CD8-positive, alpha-beta memory T cell (primary cell): ENCODE data around the gene COPB1. TPM values are rescaled to one million over a fixed set of nuclear protein-coding genes. Genes with fewer than 3 reads are reported as not detected.

Experiments
- CTCF ChIA-PET: fragments of 350-600 bp; sonication (Branson Sonifier 250); formaldehyde crosslinking; loops from one replicate; lab custom pipeline; 2021; ENCODE audit warnings: antibody characterized with exemption; lab: Charles Lee
- POLR2A ChIA-PET: fragments of 350-600 bp; sonication (Branson Sonifier 250); formaldehyde crosslinking; loops from one replicate; lab custom pipeline; 2021; ENCODE audit warnings: antibody characterized with exemption; lab: Charles Lee
- DNase-seq, 5 donors: peaks; one replicate each; pipeline versions ENCODE4 v3.0.0 to v3.0.0-alpha.2; 2020 to 2022; ENCODE audit warnings: mixed read lengths in 1 of 5
- H3K27ac ChIP-seq: one replicate; pipeline ENCODE4 v1.7.0; 2013; ENCODE audit warnings: low read depth, mild to moderate bottlenecking, low read length, moderate library complexity
- H3K27me3 ChIP-seq: 2 replicates; pipeline ENCODE4 v1.7.0; 2013; ENCODE audit warnings: low read length, mild to moderate bottlenecking; ENCODE audit not compliant: insufficient read depth, poor library complexity, severe bottlenecking
- H3K36me3 ChIP-seq: 2 replicates; pipeline ENCODE4 v1.7.0; 2013; ENCODE audit warnings: mild to moderate bottlenecking, low read length, moderate library complexity; ENCODE audit not compliant: insufficient read depth
- H3K4me1 ChIP-seq: 2 replicates; pipeline ENCODE4 v1.7.0; 2013; ENCODE audit warnings: mild to moderate bottlenecking, low read length, moderate library complexity; ENCODE audit not compliant: insufficient read depth
- H3K4me3 ChIP-seq: 2 replicates; pipeline ENCODE4 v1.7.0; 2013; ENCODE audit warnings: mild to moderate bottlenecking, low read length
- H3K9me3 ChIP-seq: 2 replicates; pipeline ENCODE4 v1.7.0; 2013; ENCODE audit warnings: mild to moderate bottlenecking, low read length
- H3K27ac Mint-ChIP-seq, 8 donors: one replicate each; pipeline ENCODE4 v1.8.0; 2020 to 2021; ENCODE audit warnings: mixed read lengths in 8 of 8, mild to moderate bottlenecking in 6 of 8, inconsistent platforms in 3 of 8, moderate library complexity in 3 of 8
- H3K27me3 Mint-ChIP-seq, 2 donors: one replicate each; pipeline ENCODE4 v1.8.0; 2020 to 2021; ENCODE audit warnings: mixed read lengths in 2 of 2, mild to moderate bottlenecking in 1 of 2, moderate library complexity in 1 of 2
- H3K36me3 Mint-ChIP-seq, 3 donors: one replicate each; pipeline ENCODE4 v1.8.0; 2020 to 2021; ENCODE audit warnings: mixed read lengths in 3 of 3, inconsistent platforms in 1 of 3, mild to moderate bottlenecking in 1 of 3
- H3K4me1 Mint-ChIP-seq, 3 donors: one replicate each; pipeline ENCODE4 v1.8.0; 2020 to 2021; ENCODE audit warnings: mixed read lengths in 3 of 3, inconsistent platforms in 1 of 3, mild to moderate bottlenecking in 1 of 3
- H3K4me3 Mint-ChIP-seq, 7 donors: one replicate each; pipeline ENCODE4 v1.8.0; 2020 to 2021; ENCODE audit warnings: mixed read lengths in 7 of 7, mild to moderate bottlenecking in 6 of 7, moderate library complexity in 4 of 7, inconsistent platforms in 2 of 7
- H3K9me3 Mint-ChIP-seq, 5 donors: one replicate each; pipeline ENCODE4 v1.8.0; 2020 to 2022; ENCODE audit warnings: mixed read lengths in 5 of 5, mild to moderate bottlenecking in 3 of 5, moderate library complexity in 2 of 5, inconsistent platforms in 1 of 5
- polyA plus RNA-seq: library from polyadenylated mRNA; unstranded; fragments of 300-500 nt; fragmentation: Illumina TruSeq; gene quantifications from one replicate; pipeline ENCODE4 v1.2.3, GENCODE V29; 2021
- total RNA-seq, 2 experiments: library from RNA; stranded (reverse); gene quantifications; one replicate each; pipeline ENCODE4 v1.2.3, GENCODE V29; 2021

The COPB1 gene
- total and polyA plus RNA-seq, 3 experiments from 2014 or later = 76.4 to 111 (median 104) TPM

DNA sequence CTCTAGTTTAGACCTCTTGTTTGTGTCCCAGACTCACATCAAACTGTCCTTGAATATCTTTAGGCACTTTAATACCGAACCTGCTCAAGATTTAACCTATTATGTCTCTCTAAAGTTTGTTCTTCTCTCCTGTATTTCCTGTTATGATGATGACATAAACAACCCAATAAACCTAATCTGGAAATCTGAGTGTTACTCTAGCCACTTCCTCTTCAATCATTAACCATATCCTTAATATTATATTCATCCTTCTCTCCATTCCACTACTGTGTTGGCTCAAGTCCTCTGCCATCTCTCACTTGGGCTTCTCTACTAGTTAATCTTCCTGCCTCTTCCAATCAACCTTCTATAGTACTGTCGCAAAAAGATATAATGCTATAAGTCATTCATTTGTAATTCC lies 36.0 kb downstream of the COPB1 start:
- Mint-ChIP-seq H3K4me3 (no peak overlapping the region), H3K4me1 (peaks cover 12 to 21% (median 17%) of the 10 kb centered on the region in 3 donors), H3K9me3 (no peaks in the 10 kb centered on the region), H3K27me3 (no peaks in the 10 kb centered on the region), H3K36me3 (peaks cover 0 to 48% (median 18%) of the 10 kb centered on the region in 3 donors), H3K27ac (no peak overlapping the region)
- Histone ChIP-seq H3K4me1 (peaks cover 16% of the 10 kb centered on the region), H3K27ac (no peak overlapping the region), H3K4me3 (no peak overlapping the region), H3K9me3 (no peaks in the 10 kb centered on the region), H3K27me3 (no peaks in the 10 kb centered on the region), H3K36me3 (peaks cover 70% of the 10 kb centered on the region)
- CTCF ChIA-PET = interaction anchor here (0.8 to 3.5 kb wide), 4 partner anchors 9 to 444 kb away, joined by 3 to 27 read pairs (median 6); no protein-coding TSS in a partner anchor
- POLR2A ChIA-PET = no interaction called here
- DNase-seq = no peak

DNA sequence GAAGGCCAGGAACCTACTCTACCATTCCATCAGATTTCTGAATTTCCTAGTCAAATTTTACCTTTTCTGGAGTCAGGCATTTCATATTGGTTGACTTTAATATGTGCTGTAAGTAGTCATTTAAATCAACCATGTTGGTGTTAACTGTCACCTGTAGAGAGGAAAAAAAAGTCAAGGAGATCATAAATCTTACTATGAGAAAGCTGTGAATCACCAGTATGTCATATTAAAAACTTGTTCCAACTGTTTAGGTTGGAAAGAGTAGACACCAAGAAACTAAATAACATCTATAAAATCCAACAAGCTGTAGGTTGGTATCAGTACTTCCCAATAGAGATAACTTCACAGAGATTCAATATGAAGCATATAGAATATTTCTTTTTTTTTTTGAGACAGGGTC lies 39.5 kb downstream of the COPB1 start:
- Histone ChIP-seq H3K27ac (no peak overlapping the region), H3K36me3 (peaks cover 49% of the 10 kb centered on the region), H3K4me1 (peaks cover 12% of the 10 kb centered on the region), H3K9me3 (no peaks in the 10 kb centered on the region), H3K4me3 (no peak overlapping the region), H3K27me3 (no peaks in the 10 kb centered on the region)
- Mint-ChIP-seq H3K27ac (peak overlapping the region in 3 of 8 donors; percentile 2 to 52 (median 36)), H3K9me3 (no peaks in the 10 kb centered on the region), H3K27me3 (no peaks in the 10 kb centered on the region), H3K36me3 (peaks cover 0 to 58% (median 14%) of the 10 kb centered on the region in 3 donors), H3K4me1 (peaks cover 0 to 4% (median 4%) of the 10 kb centered on the region in 3 donors), H3K4me3 (no peak overlapping the region)
- ChIA-PET POLR2A (no interaction called here), CTCF (interaction anchor here (11.0 kb wide), 1 partner anchor 156 kb away, joined by 159 read pairs; no protein-coding TSS in a partner anchor)
- no peak for DNase-seq

DNA sequence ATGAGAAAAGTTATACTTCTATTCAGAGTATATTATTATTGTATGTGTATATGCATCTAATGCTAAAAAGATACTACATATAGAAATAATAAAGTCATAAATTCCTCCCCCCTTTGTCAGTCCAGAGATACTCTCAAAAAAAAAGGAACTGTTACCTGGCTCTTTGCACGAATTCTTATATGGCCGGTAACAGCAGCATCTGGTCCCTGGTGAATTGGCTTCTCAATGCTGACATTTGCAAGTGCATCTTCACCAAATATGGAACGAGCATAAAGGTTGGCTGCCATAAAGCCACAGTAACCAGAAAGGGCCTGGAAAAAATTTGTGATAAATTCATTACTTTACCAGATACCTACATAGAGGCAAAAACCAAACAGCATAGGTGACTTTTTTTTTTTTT lies 41.2 kb downstream of the COPB1 start:
- Mint-ChIP-seq H3K27ac (no peak overlapping the region), H3K4me3 (no peak overlapping the region), H3K9me3 (no peaks in the 10 kb centered on the region), H3K36me3 (peaks cover 0 to 62% (median 14%) of the 10 kb centered on the region in 3 donors), H3K4me1 (peaks cover 0 to 6% (median 4%) of the 10 kb centered on the region in 3 donors), H3K27me3 (no peaks in the 10 kb centered on the region)
- peaks cover 34% of the 10 kb centered on the region for H3K36me3 ChIP-seq
- H3K9me3 ChIP-seq = no peaks in the 10 kb centered on the region
- no peak overlapping the region for H3K27ac ChIP-seq
- H3K4me1 ChIP-seq = no peaks in the 10 kb centered on the region
- DNase-seq = no peak
- ChIA-PET CTCF (interaction anchor here (1.2 to 11.0 kb wide), 2 partner anchors 57 to 154 kb away, joined by 5 to 159 read pairs; no protein-coding TSS in a partner anchor), POLR2A (no interaction called here)
- H3K4me3 ChIP-seq = no peak overlapping the region
- H3K27me3 ChIP-seq = no peaks in the 10 kb centered on the region

DNA sequence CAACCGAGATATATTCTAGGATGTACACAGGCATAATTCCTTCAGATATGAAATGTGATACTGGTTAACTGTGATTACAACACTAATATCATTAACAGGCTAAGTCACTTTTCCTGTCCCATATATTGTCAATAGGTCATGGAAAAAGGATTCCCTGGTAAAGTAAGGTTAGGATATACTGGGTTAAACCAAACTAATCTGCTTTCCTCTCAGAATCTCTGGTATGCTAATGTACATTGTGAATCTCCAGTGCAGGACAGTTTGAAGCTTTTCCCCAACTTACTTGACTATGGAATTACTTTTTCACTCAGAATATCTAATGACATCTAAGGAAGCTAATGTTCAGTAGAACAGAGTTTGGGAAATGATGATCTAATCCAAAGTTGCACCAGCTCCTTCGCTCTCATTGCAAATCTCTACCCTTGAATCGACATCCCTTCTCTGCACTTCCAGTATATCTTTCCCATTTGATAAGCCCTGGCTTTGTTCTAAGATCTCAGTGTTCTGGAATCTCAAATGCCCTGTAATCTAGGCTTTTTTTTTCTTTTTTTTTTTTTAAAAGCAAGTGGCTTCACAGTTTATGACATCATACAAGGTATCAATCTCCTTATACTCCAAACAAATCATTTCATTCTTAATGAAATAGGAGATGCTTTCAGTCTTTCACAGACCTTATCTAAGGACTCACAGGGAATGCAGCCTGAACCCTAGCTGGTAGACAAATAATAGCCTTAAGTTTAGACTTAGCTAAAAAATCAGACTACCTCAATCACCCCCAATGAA lies 43.8 kb downstream of the COPB1 start:
- Histone ChIP-seq H3K4me3 (no peak overlapping the region), H3K36me3 (peaks cover 24% of the 10 kb centered on the region), H3K27me3 (no peaks in the 10 kb centered on the region), H3K27ac (no peak overlapping the region), H3K4me1 (no peaks in the 10 kb centered on the region), H3K9me3 (no peaks in the 10 kb centered on the region)
- POLR2A ChIA-PET = interaction anchor here (0.6 to 1.0 kb wide), 2 partner anchors 147 to 252 kb away, joined by 4 read pairs; no protein-coding TSS in a partner anchor
- Mint-ChIP-seq H3K27ac (peak overlapping the region in 4 of 8 donors; percentile 50 to 92 (median 66)), H3K4me1 (peaks cover 10 to 21% (median 13%) of the 10 kb centered on the region in 3 donors), H3K27me3 (no peaks in the 10 kb centered on the region), H3K4me3 (no peak overlapping the region), H3K9me3 (no peaks in the 10 kb centered on the region), H3K36me3 (peaks cover 0 to 67% (median 12%) of the 10 kb centered on the region in 3 donors)
- DNase-seq = no peak
- CTCF ChIA-PET = interaction anchor here (0.7 to 11.0 kb wide), 32 partner anchors 10 to 762 kb away, joined by 3 to 159 read pairs (median 4); no protein-coding TSS in a partner anchor

DNA sequence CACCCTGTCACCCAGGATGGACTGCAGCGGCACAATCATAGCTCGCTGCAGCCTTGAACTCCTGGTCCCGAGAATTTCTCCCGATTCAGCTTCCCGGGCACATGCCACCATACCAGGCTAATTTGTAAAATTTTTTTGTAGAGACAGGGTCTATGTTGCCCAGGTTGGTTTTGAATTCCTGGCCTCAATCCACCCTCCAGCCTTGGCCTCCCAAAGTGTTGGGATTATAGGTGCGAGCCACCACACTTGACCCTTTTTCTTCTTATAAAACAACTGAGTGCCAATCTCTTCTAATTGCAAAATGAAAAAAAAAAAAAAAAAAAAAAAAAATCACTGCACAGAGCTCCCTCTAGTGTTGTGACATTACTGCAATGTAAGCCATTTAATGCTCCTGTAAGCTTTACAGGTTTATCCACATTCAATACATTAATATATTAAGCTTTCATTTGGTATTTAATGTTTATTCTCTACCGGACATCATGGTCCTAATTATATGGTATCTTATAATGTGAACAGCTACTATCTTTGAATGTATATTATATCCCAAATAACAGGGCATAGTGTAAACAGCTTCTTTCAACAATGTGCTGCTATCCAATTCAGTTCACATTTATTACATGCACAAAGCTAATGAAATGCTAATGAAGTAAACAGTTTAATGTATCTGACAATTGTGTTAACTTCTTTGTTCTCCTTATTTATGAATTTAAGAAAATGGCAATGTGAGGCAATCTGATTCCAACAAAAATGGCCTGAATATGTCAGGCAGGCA lies 44.6 kb downstream of the COPB1 start:
- CTCF ChIA-PET = interaction anchor here (0.7 to 11.0 kb wide), 35 partner anchors 9 to 761 kb away, joined by 3 to 159 read pairs (median 4); no protein-coding TSS in a partner anchor
- Histone ChIP-seq H3K4me3 (no peak overlapping the region), H3K27me3 (no peaks in the 10 kb centered on the region), H3K9me3 (no peaks in the 10 kb centered on the region), H3K27ac (no peak overlapping the region), H3K36me3 (peaks cover 16% of the 10 kb centered on the region), H3K4me1 (no peaks in the 10 kb centered on the region)
- H3K36me3 Mint-ChIP-seq = peaks cover 4 to 63% (median 15%) of the 10 kb centered on the region in 3 donors
- peak in 2 of 5 donors; percentile 11 to 19 for DNase-seq
- POLR2A ChIA-PET = interaction anchor here (0.6 to 1.0 kb wide), 3 partner anchors 147 to 252 kb away, joined by 4 to 6 read pairs (median 4); no protein-coding TSS in a partner anchor
- H3K4me1 Mint-ChIP-seq = peaks cover 15 to 22% (median 15%) of the 10 kb centered on the region in 3 donors
- no peaks in the 10 kb centered on the region for H3K9me3 Mint-ChIP-seq
- no peak overlapping the region for H3K4me3 Mint-ChIP-seq
- peak overlapping the region in 3 of 8 donors; percentile 33 to 59 (median 47) for H3K27ac Mint-ChIP-seq
- no peaks in the 10 kb centered on the region for H3K27me3 Mint-ChIP-seq

DNA sequence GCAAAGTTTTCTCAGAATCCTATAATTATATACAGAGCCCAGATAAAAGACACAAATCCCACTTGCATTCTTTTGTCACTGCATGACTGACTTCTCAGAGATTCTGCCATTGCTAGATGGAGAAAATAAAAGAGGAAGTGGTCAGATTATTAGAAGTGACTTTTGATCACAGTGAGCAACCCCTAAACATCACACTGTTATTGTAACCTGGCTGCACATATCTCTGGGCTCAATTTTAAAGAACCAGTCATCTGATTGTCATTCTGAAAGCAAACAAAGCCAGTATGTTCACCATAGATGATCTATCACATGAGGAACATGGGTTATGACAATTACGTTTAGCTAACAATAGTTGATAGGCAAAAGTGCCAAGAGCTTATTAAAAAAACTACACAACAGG lies 47.8 kb downstream of the COPB1 start:
- Mint-ChIP-seq H3K4me1 (peaks cover 19 to 36% (median 28%) of the 10 kb centered on the region in 3 donors), H3K27me3 (no peaks in the 10 kb centered on the region), H3K27ac (peak overlapping the region in 1 of 8 donors; percentile 40), H3K36me3 (peaks cover 4 to 40% (median 11%) of the 10 kb centered on the region in 3 donors), H3K4me3 (no peak overlapping the region), H3K9me3 (no peaks in the 10 kb centered on the region)
- peaks cover 3% of the 10 kb centered on the region for H3K36me3 ChIP-seq
- ChIA-PET CTCF (interaction anchor here (11.0 kb wide), 1 partner anchor 148 kb away, joined by 159 read pairs; no protein-coding TSS in a partner anchor), POLR2A (no interaction called here)
- H3K4me3 ChIP-seq = no peak overlapping the region
- no peaks in the 10 kb centered on the region for H3K27me3 ChIP-seq
- no peak for DNase-seq
- peaks cover 5% of the 10 kb centered on the region for H3K4me1 ChIP-seq
- no peaks in the 10 kb centered on the region for H3K9me3 ChIP-seq
- no peak overlapping the region for H3K27ac ChIP-seq

DNA sequence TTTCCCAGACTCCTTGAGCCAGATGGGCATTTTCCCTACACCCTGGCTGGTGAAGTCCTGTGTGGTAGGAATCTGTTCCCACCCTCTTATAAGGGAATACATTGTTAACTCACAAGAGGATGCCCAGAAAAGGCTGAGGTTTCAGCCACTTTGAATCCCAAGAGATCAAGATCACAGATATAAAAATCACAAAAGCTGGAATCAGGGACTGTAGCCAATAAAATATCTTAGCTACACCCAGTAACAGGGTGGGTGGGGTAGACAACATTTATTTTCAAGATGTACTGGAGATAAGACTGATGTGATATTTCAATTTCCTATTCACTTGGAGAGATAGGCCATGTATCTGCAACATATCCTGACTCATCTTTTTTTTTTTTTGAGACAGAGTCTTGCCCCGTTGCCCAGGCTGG lies 50.3 kb downstream of the COPB1 start:
- H3K4me1 ChIP-seq = peaks cover 6% of the 10 kb centered on the region
- no peak for DNase-seq
- Mint-ChIP-seq H3K9me3 (no peaks in the 10 kb centered on the region), H3K4me1 (peaks cover 27 to 44% (median 35%) of the 10 kb centered on the region in 3 donors), H3K27me3 (no peaks in the 10 kb centered on the region), H3K27ac (peak overlapping the region in 1 of 8 donors; percentile 26), H3K36me3 (peaks cover 4 to 22% (median 9%) of the 10 kb centered on the region in 3 donors), H3K4me3 (no peak overlapping the region)
- no peak overlapping the region for H3K27ac ChIP-seq
- peaks cover 3% of the 10 kb centered on the region for H3K36me3 ChIP-seq
- no peaks in the 10 kb centered on the region for H3K27me3 ChIP-seq
- H3K9me3 ChIP-seq = no peaks in the 10 kb centered on the region
- POLR2A ChIA-PET = no interaction called here
- no peak overlapping the region for H3K4me3 ChIP-seq
- CTCF ChIA-PET = interaction anchor here (1.0 kb wide), 1 partner anchor 15 kb away, joined by 5 read pairs; no protein-coding TSS in a partner anchor
